Measurements from ENCODE around the gene ZMIZ1.

ZMIZ1 gene

GRCh38 chr10:79166741-79167140, 98.0 kb downstream of the ZMIZ1 start:
- DNase-seq (ENCODE audit: low read depth): no peak
- no peak overlapping the region for H3K4me3 ChIP-seq (ENCODE audit: low read depth, low read length)
- TF ChIP-seq MYC (IDR thresholded peaks at IDR 0.05; ENCODE audit: low read depth, low read length): no peak
- TF ChIP-seq, protein P1, sequence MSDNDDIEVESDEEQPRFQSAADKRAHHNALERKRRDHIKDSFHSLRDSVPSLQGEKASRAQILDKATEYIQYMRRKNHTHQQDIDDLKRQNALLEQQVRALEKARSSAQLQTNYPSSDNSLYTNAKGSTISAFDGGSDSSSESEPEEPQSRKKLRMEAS (IDR thresholded peaks at IDR 0.05; ENCODE audit: low read depth, low read length): no peak
- TF ChIP-seq, protein P2, sequence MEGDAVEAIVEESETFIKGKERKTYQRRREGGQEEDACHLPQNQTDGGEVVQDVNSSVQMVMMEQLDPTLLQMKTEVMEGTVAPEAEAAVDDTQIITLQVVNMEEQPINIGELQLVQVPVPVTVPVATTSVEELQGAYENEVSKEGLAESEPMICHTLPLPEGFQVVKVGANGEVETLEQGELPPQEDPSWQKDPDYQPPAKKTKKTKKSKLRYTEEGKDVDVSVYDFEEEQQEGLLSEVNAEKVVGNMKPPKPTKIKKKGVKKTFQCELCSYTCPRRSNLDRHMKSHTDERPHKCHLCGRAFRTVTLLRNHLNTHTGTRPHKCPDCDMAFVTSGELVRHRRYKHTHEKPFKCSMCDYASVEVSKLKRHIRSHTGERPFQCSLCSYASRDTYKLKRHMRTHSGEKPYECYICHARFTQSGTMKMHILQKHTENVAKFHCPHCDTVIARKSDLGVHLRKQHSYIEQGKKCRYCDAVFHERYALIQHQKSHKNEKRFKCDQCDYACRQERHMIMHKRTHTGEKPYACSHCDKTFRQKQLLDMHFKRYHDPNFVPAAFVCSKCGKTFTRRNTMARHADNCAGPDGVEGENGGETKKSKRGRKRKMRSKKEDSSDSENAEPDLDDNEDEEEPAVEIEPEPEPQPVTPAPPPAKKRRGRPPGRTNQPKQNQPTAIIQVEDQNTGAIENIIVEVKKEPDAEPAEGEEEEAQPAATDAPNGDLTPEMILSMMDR (IDR thresholded peaks at IDR 0.05; ENCODE audit: low read depth, low read length): no peak

DNA sequence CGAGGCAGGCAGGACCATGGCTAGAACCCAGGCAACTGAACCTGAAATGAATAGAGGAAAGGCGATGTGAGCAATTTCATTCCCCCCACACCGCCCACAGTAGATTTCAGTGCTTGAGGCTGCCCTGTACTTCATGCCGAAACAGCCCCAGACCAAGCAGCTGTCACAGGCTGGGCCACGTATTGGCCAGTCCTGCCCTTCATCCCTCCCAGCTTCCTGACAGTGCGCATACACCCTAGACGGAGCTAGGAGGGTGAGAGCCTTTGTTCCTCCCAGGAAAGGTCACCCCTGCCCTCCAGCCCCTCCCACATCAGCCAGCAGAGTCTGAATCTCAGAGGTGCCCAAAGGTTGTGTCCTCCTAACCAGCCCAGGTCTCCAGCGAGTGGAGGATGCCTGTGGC, 98.8 kb downstream of the ZMIZ1 start:
- DNase-seq (ENCODE audit: low read depth): no peak
- no peak for TF ChIP-seq MYC (IDR thresholded peaks at IDR 0.05; ENCODE audit: low read depth, low read length)
- TF ChIP-seq, protein P2 (IDR thresholded peaks at IDR 0.05; ENCODE audit: low read depth, low read length): no peak
- no peak for TF ChIP-seq POLR2A (IDR thresholded peaks at IDR 0.05; ENCODE audit: extremely low read depth, insufficient read length)
- TF ChIP-seq, protein P1 (IDR thresholded peaks at IDR 0.05; ENCODE audit: low read depth, low read length): no peak
- H3K4me3 ChIP-seq (ENCODE audit: low read depth, low read length): no peak overlapping the region

DNA sequence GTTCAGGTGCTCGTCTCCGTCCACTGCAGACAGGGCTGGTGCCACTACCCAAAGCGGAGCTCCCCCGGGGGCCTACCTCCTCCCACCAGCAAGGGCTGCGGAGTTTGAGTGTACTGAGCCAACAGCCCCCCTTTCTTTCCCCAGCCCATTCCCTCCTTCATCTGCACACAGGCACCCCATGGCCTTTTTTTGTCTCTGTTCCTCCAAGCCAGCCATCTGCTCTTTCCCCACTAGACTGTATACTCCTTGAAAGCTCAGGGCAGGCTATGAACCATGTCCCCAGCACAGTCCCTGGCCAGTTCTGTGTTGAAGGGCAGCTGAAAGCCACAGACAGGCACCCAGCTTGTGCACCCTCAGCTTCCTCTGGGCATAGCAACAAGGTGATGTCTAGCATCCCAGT, 99.4 kb downstream of the ZMIZ1 start:
- H3K4me3 ChIP-seq (ENCODE audit: low read depth, low read length): no peak overlapping the region
- TF ChIP-seq, protein P2 (IDR thresholded peaks at IDR 0.05; ENCODE audit: low read depth, low read length): no peak
- TF ChIP-seq, protein P1 (IDR thresholded peaks at IDR 0.05; ENCODE audit: low read depth, low read length): no peak
- TF ChIP-seq MYC (IDR thresholded peaks at IDR 0.05; ENCODE audit: low read depth, low read length): no peak
- no peak for TF ChIP-seq POLR2A (IDR thresholded peaks at IDR 0.05; ENCODE audit: extremely low read depth, insufficient read length)
- no peak for DNase-seq (ENCODE audit: low read depth)

- H3K4me3 ChIP-seq (ENCODE audit: low read depth, low read length): no peak overlapping the region
- DNase-seq (ENCODE audit: low read depth): no peak
- TF ChIP-seq, protein P1 (IDR thresholded peaks at IDR 0.05; ENCODE audit: low read depth, low read length): no peak
These were observed 101.5 kb downstream of the ZMIZ1 start for GRCh38 chr10:79170226-79170752.

DNA sequence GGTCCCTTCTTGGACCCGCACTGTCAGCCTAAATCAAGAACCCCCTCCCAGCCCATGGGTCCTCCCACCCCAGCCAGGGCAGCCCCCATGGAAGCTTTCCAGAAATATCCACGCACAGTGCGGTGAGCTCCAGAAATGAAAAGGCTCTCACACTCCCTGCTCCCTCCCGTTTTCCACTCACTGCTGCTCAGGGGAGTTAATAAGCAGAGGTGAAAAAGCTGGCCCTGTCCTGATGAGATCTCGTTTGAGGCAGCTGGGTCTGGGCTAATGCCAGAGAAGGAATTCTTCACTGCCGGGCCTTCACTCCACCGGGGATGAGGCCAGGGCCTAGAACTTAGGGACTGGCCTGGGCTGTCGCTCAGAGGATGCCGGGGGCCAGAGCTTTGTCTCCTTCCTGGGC, 102.2 kb downstream of the ZMIZ1 start:
- no peak overlapping the region for H3K4me3 ChIP-seq (ENCODE audit: low read depth, low read length)
- no peak for DNase-seq (ENCODE audit: low read depth)
- TF ChIP-seq, protein P1 (IDR thresholded peaks at IDR 0.05; ENCODE audit: low read depth, low read length): no peak
- no peak for TF ChIP-seq POLR2A (IDR thresholded peaks at IDR 0.05; ENCODE audit: extremely low read depth, insufficient read length)
- TF ChIP-seq, protein P2 (IDR thresholded peaks at IDR 0.05; ENCODE audit: low read depth, low read length): no peak
- no peak for TF ChIP-seq MYC (IDR thresholded peaks at IDR 0.05; ENCODE audit: low read depth, low read length)

DNA sequence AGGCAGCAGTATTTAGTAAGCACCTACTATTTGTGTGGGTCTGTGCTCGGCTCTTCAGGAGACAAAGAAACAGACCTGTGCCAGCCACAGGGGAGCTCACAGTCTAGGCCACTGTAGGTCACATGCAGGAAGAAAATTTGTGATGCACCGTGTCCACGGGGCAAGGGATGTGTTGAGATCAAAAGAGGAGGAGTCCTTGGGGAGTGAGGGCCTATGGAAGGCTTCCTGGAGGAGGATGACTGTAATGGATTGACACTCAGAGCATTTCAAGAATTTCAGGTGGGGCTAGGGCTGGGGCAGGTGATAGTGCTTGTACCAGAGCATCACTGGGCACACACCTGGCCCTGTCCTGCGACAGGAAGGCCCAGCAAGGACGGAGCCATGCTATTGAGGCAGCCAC, 102.7 kb downstream of the ZMIZ1 start:
- TF ChIP-seq MYC (IDR thresholded peaks at IDR 0.05; ENCODE audit: low read depth, low read length): no peak
- TF ChIP-seq, protein P1 (IDR thresholded peaks at IDR 0.05; ENCODE audit: low read depth, low read length): no peak
- no peak for TF ChIP-seq POLR2A (IDR thresholded peaks at IDR 0.05; ENCODE audit: extremely low read depth, insufficient read length)
- TF ChIP-seq, protein P2 (IDR thresholded peaks at IDR 0.05; ENCODE audit: low read depth, low read length): no peak
- H3K4me3 ChIP-seq (ENCODE audit: low read depth, low read length): no peak overlapping the region
- DNase-seq (ENCODE audit: low read depth): no peak

Data from NB4 (cell line).